Neutrophil (primary cell): ENCODE data around the gene FAM200C.

Experiments
- H3K27ac ChIP-seq: fragments of 200-600 bp; sonication (generic); 2 replicates; pipeline ENCODE4 v1.5.1; 2016; ENCODE audit warnings: mild to moderate bottlenecking, moderate library complexity
- H3K27me3 ChIP-seq: fragments of 200-600 bp; sonication (generic); 2 replicates; pipeline ENCODE4 v1.6.0; 2016; ENCODE audit warnings: mild to moderate bottlenecking
- H3K36me3 ChIP-seq: fragments of 200-600 bp; sonication (generic); 2 replicates; pipeline ENCODE4 v1.5.1; 2017
- H3K4me1 ChIP-seq, 2 experiments: fragments of 200-600 bp in 1 of 2; sonication (generic) in 1 of 2; 1 replicate in 1 of 2; 2 replicates in 1 of 2; pipeline versions ENCODE4 v1.5.1 to v1.6.1; 2013 to 2016; ENCODE audit warnings: low read depth in 1 of 2, low read length in 1 of 2, mild to moderate bottlenecking in 1 of 2, moderate library complexity in 1 of 2; ENCODE audit not compliant: control insufficient read depth in 1 of 2, insufficient read depth in 1 of 2
- H3K4me3 ChIP-seq, 2 experiments: fragments of 200-600 bp in 1 of 2; sonication (generic) in 1 of 2; 1 replicate in 1 of 2; 2 replicates in 1 of 2; pipeline ENCODE4 v1.5.1; 2013 to 2016; ENCODE audit warnings: low read depth in 1 of 2, low read length in 1 of 2, mild to moderate bottlenecking in 1 of 2, moderate library complexity in 1 of 2
- H3K9me3 ChIP-seq: fragments of 200-600 bp; sonication (generic); 2 replicates; pipeline ENCODE4 v1.5.1; 2016
- CTCF ChIP-seq: fragments of 200-600 bp; sonication (generic); IDR thresholded peaks from 2 replicates; pipeline ENCODE4 v1.5.1; 2016; ENCODE audit warnings: antibody characterized with exemption

The FAM200C gene

GRCh38 chr5:160444407-160444806 lies 44.6 kb upstream of the FAM200C start:
- H3K27ac ChIP-seq, result no peak overlapping the region
- peaks cover 1 to 8% of the 10 kb centered on the region in 2 experiments for H3K4me1 ChIP-seq
- TF ChIP-seq CTCF, result no peak
- no peaks in the 10 kb centered on the region for H3K9me3 ChIP-seq
- no peak overlapping the region for H3K4me3 ChIP-seq
- no peaks in the 10 kb centered on the region for H3K36me3 ChIP-seq
- no peaks in the 10 kb centered on the region for H3K27me3 ChIP-seq

GRCh38 chr5:160442824-160443431 lies 43.1 kb upstream of the FAM200C start:
- no peaks in the 10 kb centered on the region for H3K9me3 ChIP-seq
- TF ChIP-seq CTCF, result no peak
- H3K4me1 ChIP-seq, result peaks cover 12 to 16% of the 10 kb centered on the region in 2 experiments
- H3K36me3 ChIP-seq, result no peaks in the 10 kb centered on the region
- no peak overlapping the region for H3K27ac ChIP-seq
- H3K27me3 ChIP-seq, result no peaks in the 10 kb centered on the region
- H3K4me3 ChIP-seq, result no peak overlapping the region

- TF ChIP-seq CTCF, result no peak
- no peak overlapping the region for H3K27ac ChIP-seq
- H3K27me3 ChIP-seq, result no peaks in the 10 kb centered on the region
- H3K4me3 ChIP-seq, result no peak overlapping the region
- no peaks in the 10 kb centered on the region for H3K36me3 ChIP-seq
- no peaks in the 10 kb centered on the region for H3K9me3 ChIP-seq
- H3K4me1 ChIP-seq, result peaks cover 12 to 16% of the 10 kb centered on the region in 2 experiments
Measured at GRCh38 chr5:160441311-160441781, 41.5 kb upstream of the FAM200C start.

- Histone ChIP-seq H3K27me3 (no peaks in the 10 kb centered on the region), H3K4me3 (peak overlapping the region; percentile 65), H3K27ac (peak overlapping the region; percentile 62), H3K36me3 (no peaks in the 10 kb centered on the region), H3K9me3 (no peaks in the 10 kb centered on the region), H3K4me1 (peaks cover 12 to 16% of the 10 kb centered on the region in 2 experiments)
- peak; percentile 89 for TF ChIP-seq CTCF
Measured at GRCh38 chr5:160439205-160439600, 39.3 kb upstream of the FAM200C start.

- Histone ChIP-seq H3K36me3 (no peaks in the 10 kb centered on the region), H3K4me1 (peaks cover 12 to 16% of the 10 kb centered on the region in 2 experiments), H3K27ac (peak overlapping the region; percentile 62), H3K27me3 (no peaks in the 10 kb centered on the region), H3K4me3 (peak overlapping the region; percentile 65), H3K9me3 (no peaks in the 10 kb centered on the region)
- peak; percentile 59 for TF ChIP-seq CTCF
Measured at GRCh38 chr5:160438316-160439204, 38.7 kb upstream of the FAM200C start.
